Measurements from ENCODE around the gene RPL22.

GRCh38 chr1:6171548-6172124 is 27.8 kb downstream of the RPL22 start:
- no peak; the same call in 1 of the 2 replicates for TF ChIP-seq CTCF (conservative IDR thresholded peaks at IDR 0.05)
- no peak for TF ChIP-seq ZFX (IDR thresholded peaks at IDR 0.05)
